Prostate gland (tissue), 2 donors: ENCODE results near the gene FUT8.

ENCODE experiments used
- POLR2A ChIP-seq: fragments of 450-650 bp; IDR thresholded peaks from one replicate; pipeline ENCODE4 v1.6.1; 2016; ENCODE audit warnings: antibody characterized with exemption, mild to moderate bottlenecking
- POLR2AphosphoS5 ChIP-seq: sonication (generic); formaldehyde crosslinking; IDR thresholded peaks from one replicate; pipeline ENCODE4 v1.6.1; 2017; ENCODE audit warnings: antibody characterized with exemption
- TF ChIP-seq, protein P1 (sequence below), 4 experiments: fragments of 200-600 bp in 2 of 4; fragments of 450-650 bp in 2 of 4; sonication (generic) in 2 of 4; IDR thresholded peaks; 1 replicate in 3 of 4; 2 replicates in 1 of 4; pipeline ENCODE4 v1.5.1; 2016 to 2019; ENCODE audit warnings: antibody characterized with exemption in 4 of 4, mild to moderate bottlenecking in 2 of 4, moderate library complexity in 2 of 4

DNA sequence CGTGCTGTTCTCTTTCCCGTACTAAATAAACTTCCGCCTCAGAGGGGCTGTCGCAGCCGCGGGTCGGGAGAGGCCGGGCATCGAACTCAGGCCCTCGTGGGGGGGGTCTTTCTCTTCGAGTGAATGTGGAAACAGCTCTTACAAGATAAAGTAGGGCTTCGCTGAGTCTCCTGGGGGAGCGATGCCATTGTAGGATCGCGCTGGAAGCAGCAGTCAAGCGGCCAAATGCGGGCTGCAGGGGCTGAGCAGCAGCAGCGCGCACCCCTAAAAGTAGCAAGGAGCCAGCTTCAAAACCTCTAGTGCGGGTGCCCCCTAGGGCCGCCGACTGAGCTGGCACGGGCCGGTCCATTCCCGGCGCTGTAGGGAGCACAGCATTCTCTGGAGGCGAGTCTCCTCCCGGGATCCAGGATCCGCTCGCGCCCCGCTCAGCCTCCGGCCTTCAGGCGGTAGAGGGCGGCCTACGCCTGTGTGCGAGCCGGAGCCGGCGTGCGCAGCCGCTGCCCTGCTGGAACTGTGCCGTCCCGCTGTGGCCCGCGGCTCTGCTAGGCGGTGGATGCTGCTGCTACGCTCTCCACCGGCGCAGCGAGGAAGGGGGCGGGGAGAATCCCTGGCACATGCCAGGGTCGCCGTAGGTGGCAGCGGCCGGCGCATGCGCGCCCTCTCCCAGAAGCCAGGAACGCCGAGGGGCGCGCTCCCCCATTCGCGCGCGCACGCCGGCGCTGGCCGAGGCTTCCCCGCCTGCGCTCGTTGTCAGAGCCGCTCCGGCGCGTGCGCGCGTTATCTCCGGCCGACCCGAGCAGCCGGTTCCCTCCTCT is at the start of gene FUT8:
- TF ChIP-seq, protein P1, sequence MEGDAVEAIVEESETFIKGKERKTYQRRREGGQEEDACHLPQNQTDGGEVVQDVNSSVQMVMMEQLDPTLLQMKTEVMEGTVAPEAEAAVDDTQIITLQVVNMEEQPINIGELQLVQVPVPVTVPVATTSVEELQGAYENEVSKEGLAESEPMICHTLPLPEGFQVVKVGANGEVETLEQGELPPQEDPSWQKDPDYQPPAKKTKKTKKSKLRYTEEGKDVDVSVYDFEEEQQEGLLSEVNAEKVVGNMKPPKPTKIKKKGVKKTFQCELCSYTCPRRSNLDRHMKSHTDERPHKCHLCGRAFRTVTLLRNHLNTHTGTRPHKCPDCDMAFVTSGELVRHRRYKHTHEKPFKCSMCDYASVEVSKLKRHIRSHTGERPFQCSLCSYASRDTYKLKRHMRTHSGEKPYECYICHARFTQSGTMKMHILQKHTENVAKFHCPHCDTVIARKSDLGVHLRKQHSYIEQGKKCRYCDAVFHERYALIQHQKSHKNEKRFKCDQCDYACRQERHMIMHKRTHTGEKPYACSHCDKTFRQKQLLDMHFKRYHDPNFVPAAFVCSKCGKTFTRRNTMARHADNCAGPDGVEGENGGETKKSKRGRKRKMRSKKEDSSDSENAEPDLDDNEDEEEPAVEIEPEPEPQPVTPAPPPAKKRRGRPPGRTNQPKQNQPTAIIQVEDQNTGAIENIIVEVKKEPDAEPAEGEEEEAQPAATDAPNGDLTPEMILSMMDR (IDR thresholded peaks at IDR 0.05) = peak in 3 of 4 experiments; percentile 65 to 81 (median 68)
- TF ChIP-seq POLR2AphosphoS5 (peak; percentile 90), POLR2A (peak; percentile 80)
